GM12865 (cell line): ENCODE data around the gene LPIN1.

Experiments
- DNase-seq: peaks from one replicate; pipeline ENCODE4 v3.0.0; 2010; ENCODE audit warnings: low read depth
- H3K4me3 ChIP-seq: 2 replicates; pipeline ENCODE4 v1.5.1; 2011; ENCODE audit warnings: mild to moderate bottlenecking, low read depth, low read length, control low read depth
- TF ChIP-seq, protein P1 (sequence below): IDR thresholded peaks from 2 replicates; pipeline ENCODE4 v1.5.1; 2011; ENCODE audit warnings: low read length, control low read depth, low read depth, inconsistent platforms; ENCODE audit not compliant: insufficient read depth; ENCODE audit errors: missing control alignments

LPIN1 gene

DNA sequence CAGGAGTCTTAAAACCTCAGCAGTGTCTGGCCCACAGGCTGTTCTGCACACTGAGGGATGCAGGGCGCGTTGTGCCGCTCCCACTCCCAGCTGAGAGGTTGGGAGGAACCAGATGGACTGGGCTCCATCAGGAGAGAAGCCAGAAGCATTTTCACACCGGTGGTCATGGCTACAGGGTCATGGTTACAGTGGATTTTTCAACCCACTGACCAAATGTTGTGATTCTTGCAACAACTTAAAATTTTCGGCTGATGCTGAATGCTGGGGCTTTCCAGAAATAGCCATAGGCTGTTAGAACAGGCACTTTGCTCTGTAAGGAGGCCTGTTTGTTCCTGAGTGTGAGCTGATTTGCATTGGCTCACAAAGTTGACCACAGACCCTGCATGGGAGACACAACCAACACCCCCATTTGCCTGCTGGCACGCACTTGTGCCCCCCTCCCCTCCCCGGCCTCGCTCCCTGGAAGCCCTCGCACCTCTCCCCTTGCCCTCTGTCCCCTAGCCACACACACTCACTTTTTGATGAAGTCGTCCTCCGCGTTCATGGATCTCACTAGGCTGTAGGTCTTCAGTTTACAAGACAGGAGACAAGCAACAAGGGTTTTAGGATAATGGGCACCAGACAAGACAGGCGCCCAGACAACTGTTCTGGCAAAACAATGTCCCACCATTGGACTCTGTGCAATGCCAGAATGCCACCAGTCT is 3.4 kb downstream of the LPIN1 start:
- peak overlapping the region; percentile 86 for H3K4me3 ChIP-seq
- DNase-seq: peak; percentile 85
- TF ChIP-seq, protein P1, sequence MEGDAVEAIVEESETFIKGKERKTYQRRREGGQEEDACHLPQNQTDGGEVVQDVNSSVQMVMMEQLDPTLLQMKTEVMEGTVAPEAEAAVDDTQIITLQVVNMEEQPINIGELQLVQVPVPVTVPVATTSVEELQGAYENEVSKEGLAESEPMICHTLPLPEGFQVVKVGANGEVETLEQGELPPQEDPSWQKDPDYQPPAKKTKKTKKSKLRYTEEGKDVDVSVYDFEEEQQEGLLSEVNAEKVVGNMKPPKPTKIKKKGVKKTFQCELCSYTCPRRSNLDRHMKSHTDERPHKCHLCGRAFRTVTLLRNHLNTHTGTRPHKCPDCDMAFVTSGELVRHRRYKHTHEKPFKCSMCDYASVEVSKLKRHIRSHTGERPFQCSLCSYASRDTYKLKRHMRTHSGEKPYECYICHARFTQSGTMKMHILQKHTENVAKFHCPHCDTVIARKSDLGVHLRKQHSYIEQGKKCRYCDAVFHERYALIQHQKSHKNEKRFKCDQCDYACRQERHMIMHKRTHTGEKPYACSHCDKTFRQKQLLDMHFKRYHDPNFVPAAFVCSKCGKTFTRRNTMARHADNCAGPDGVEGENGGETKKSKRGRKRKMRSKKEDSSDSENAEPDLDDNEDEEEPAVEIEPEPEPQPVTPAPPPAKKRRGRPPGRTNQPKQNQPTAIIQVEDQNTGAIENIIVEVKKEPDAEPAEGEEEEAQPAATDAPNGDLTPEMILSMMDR: no peak

GRCh38 chr2:11750422-11750821 is 4.0 kb downstream of the LPIN1 start:
- H3K4me3 ChIP-seq: peak overlapping the region; percentile 35

DNA sequence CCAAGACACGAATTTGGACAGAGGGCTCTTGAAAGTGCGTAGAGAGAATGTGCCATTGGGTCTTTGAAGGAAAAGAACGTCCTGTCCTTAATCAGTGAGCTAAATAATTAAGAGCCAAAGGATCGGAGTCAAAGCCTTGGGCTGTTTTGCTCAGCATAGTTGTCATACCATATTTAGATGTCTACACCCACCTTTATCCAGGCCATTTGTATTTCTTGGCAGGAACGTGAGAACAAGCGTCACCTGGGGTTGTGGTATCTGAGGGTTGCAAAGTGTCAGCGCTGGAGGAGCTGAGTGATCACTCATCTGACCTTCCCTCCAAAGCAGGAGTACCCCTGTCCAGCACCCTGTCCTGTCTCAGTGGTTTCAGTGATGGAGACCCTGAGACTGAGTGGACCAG is 4.5 kb downstream of the LPIN1 start:
- TF ChIP-seq, protein P1: no peak
- H3K4me3 ChIP-seq: peak overlapping the region; percentile 15; the same call in 1 of the 2 replicates
- peak; percentile 55 for DNase-seq

More at GRCh38 chr2:11750422-11750821, 4.0 kb downstream of the LPIN1 start:
- DNase-seq: peak; percentile 84
- TF ChIP-seq, protein P1: no peak

- TF ChIP-seq, protein P1: no peak
- DNase-seq: no peak
- H3K4me3 ChIP-seq: no peak overlapping the region
Observed at GRCh38 chr2:11752906-11753305, 6.5 kb downstream of the LPIN1 start.

GRCh38 chr2:11753452-11753885 is 7.0 kb downstream of the LPIN1 start:
- H3K4me3 ChIP-seq: peak overlapping the region; percentile 17
- DNase-seq: peak; percentile 93
- TF ChIP-seq, protein P1: no peak

GRCh38 chr2:11753886-11754699 is 7.7 kb downstream of the LPIN1 start:
- TF ChIP-seq, protein P1: no peak
- DNase-seq: peak; percentile 68
- H3K4me3 ChIP-seq: peak overlapping the region; percentile 17
